ENCODE data around the gene OCIAD2.

DNA sequence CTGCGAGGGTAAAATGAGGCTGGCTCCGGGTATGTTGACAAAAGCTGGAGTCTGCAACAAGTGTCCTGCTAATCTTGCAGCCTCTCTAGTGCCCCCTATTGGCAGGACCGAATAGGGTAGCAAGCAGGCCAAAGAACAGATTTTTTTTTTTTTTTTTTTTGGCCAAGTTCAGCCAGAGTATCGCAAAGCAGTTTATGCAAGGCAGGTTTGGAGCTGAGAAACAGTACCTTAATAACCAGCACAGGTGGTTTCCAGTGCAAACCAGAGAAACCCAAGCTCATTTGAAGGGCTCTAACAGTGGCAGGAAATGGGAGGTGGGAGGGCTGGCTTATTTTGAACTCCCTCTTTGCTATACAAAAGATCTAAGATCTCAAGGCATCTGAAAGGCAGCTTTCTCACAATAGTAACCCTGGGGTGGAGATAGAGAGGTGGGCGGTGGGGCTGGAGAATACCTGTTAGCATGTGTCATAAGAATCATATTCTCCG, 38.2 kb upstream of the OCIAD2 start:
- TF ChIP-seq, protein P1, sequence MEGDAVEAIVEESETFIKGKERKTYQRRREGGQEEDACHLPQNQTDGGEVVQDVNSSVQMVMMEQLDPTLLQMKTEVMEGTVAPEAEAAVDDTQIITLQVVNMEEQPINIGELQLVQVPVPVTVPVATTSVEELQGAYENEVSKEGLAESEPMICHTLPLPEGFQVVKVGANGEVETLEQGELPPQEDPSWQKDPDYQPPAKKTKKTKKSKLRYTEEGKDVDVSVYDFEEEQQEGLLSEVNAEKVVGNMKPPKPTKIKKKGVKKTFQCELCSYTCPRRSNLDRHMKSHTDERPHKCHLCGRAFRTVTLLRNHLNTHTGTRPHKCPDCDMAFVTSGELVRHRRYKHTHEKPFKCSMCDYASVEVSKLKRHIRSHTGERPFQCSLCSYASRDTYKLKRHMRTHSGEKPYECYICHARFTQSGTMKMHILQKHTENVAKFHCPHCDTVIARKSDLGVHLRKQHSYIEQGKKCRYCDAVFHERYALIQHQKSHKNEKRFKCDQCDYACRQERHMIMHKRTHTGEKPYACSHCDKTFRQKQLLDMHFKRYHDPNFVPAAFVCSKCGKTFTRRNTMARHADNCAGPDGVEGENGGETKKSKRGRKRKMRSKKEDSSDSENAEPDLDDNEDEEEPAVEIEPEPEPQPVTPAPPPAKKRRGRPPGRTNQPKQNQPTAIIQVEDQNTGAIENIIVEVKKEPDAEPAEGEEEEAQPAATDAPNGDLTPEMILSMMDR (IDR thresholded peaks at IDR 0.05): no peak
- TF ChIP-seq POLR2A (IDR thresholded peaks at IDR 0.05) (no peak), POLR2AphosphoS5 (IDR thresholded peaks at IDR 0.05; ENCODE audit: insufficient read depth in 1 of 2, low read depth in 1 of 2) (no peak)

All from vagina (tissue), 2 donors.